Measurements from ENCODE around the gene APOBEC3A. TPM values are rescaled to one million over a fixed set of nuclear protein-coding genes. Genes with fewer than 3 reads are reported as not detected.

APOBEC3A gene
- 1 to 10 TPM; 1.4 to 2.2 TPM for total RNA-seq
- long read RNA-seq, transcript APOBEC3A-201 (5 exons, 1,444 nt): major isoform, 10 of 11 reads
- long read RNA-seq, partial matches to known transcripts: 0 of 11 reads
- long read RNA-seq, other reads (novel, unspliced or antisense): 1 of 11 reads

DNA sequence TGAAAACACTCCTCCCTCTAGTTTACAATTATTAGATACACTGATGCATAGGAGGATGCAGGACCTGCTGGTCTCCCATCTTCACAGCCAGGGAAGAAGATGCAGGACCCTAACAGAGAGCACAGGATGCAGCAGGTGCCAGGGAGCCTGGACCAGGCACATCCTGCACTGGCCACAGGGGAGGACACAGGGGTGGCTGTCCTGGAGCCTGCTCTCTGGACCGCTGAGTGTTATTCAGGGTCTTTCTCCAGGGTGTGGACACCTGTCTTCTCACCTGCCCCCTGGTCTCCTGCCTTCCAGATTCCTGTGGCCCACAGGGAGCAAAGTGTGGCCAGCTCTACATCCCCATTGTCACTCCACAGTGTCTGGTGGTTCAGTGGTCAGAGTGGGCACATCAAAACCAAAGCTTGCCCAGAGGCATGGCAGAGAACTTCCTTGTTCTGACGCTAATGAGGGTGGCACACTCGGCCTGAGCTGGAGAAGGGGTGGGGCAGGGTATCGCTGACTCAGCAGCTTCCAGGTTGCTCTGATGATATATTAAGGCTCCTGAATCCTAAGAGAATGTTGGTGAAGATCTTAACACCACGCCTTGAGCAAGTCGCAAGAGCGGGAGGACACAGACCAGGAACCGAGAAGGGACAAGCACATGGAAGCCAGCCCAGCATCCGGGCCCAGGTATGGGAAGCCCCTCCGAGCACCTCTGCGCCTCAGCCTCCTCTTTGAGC is at the start of gene APOBEC3A:
TSS of gene APOBEC3A (plus strand) at position 564 of the 725 bp plus-strand sequence. CDS start at position 647, 83 bp downstream.
- ATAC-seq (peak; percentile 82), DNase-seq (peak; percentile 75 to 80)
- intact Hi-C loops (cut with DNase I, micrococcal nuclease): no loop called here

DNA sequence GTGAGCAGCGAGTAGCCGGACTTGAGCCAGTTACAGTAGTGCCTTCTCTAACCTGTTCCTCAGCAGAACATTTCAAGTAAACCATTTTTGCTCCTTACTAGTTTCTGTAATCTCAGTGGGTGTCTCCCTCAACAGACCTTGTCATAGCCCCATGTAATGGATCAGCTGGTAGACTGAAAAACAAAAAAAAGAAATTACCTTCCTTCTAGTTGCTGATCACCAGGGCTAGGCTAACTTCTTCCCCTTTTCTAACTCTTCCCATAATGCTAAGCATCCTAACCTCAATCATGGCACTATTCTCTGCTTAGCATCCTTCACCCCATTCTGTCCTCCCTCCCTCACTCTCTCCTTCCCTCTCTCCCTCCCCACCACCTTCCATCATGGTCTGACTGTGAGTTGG is 49.6 kb upstream of the APOBEC3A start:
- ATAC-seq: no peak
- intact Hi-C loops (cut with DNase I, micrococcal nuclease): no loop called here
- no peak for DNase-seq

DNA sequence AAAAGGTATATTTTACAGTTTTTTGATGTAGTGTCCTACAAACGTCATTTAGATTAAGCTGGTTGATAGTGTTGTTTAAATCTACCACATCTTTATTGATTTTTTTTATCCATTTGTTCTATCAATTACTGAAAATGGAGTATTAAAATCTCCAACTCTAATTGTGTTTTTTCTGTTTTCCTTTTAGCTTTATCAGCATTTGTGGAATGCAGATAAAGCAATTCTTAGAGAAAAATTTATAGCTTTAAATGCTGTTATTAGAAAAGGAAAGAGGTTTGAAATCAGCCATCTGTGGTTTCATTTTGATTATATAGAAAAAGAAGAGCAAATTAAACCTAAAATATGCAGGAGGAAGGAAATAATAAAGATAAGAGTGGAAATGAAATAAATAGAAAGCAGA is 46.0 kb upstream of the APOBEC3A start:
- DNase-seq (no peak), ATAC-seq (no peak)
- intact Hi-C loops (cut with DNase I, micrococcal nuclease): no loop called here

DNA sequence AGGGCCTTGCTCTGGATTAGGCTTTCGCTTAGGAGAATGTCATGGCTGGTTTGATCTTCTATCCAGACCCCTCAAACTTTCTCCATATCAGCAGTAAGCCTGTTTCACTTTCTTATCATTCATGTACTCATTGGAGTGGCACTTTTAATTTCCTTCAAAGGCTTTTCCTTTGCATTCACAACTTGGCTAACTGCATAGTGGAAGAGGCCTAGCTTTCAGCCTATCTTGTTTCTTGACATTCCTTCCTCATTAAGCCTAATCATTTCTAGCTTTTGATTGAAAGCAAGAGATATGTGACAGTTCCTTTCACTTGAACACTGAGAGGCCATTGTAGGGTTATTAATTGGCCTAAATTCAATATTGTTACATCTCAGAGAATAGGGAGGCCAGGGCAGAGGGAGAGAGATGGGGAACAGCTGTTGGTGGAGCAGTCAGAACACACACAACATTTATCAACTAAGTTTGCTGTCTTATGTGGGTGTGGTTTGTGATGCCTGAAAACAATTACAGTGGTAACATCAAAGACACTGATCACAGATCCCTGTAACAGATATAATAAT is 37.7 kb upstream of the APOBEC3A start:
- ATAC-seq: no peak
- intact Hi-C loops (cut with DNase I, micrococcal nuclease): no loop called here
- DNase-seq: no peak

DNA sequence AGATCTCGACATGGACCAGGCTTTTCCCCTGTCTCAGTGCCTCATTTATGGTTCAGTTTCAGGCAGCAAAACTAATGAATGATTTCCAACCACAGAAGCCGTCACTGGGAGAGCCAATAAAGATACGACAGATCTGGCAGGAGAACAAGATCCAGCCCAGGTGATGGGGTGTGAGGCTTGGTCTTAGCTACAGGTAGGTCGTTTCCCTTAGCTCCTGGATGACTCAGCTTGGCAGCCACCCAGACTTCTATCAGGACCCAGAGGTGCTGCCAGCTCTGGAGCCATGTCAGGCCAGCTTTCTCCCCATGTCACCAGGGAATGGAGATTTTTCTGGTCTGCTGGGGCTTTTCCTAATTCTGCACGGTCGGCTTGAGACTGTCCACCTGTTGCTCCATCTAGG is 36.3 kb upstream of the APOBEC3A start:
- DNase-seq (peak; percentile 89 to 94), ATAC-seq (peak; percentile 73)
- intact Hi-C loops (cut with DNase I, micrococcal nuclease): no loop called here

DNA sequence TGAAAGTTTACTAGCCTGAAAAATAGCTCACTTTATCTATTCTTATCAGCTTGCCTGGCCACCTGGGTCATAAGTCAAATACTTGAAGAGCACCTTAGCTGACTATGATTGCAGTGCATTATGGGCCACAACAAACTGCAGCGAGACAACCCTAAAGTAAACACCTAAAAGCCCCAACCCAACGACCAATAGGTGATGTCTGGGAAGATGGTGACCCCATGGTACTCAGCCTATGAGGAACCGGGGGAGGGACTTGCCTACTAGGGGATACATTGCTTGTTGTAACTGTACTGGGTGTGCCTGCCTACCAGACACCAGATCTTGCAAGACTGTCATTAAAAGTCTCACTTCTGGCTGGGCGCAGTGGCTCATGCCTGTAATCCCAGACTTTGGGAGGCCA is 35.6 kb upstream of the APOBEC3A start:
- intact Hi-C loops (cut with DNase I, micrococcal nuclease): no loop called here
- ATAC-seq (peak; percentile 36), DNase-seq (no peak)

DNA sequence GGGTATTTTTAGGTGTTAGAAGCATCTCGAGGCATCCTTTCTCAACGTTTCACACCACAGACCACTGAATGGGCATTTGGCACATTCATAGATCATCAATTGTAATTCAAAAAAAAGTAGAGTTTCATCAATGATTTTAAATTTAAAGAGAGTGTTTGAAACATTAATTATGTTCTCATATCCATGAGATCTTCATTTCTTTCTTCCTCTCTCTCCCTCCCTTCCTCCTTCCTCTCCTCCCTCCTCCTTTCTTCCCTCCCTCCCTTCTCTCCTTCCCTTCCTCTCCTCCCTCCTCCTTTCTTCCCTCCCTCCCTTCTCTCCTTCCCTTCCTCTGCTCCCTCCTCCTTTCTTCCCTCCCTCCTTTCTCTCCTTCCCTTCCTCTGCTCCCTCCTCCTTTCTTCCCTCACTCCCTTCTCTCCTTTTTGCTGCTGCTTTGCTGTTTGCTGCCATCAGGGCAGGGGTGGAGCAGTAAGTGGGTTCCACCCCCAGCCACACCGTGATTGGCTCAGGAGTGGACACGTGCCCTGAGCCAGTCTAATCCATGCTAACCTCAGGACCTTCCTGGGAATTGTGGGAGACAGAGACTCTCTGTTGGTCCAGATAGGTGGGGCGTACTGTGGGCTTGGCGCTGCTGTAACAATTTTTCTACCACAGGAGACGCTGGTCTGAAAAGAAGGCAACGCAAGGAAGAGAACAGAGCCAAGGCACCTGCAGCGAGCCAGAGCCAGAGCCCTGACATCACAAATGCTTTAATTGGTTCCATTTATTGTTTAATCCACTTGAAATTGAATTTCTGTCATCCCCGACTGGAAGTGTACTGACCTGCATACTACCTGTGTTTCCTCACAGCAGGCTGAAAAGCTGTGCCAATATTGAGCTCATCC is 33.7 kb upstream of the APOBEC3A start:
- peak; percentile 68 for ATAC-seq
- intact Hi-C loops (cut with DNase I, micrococcal nuclease): no loop called here

DNA sequence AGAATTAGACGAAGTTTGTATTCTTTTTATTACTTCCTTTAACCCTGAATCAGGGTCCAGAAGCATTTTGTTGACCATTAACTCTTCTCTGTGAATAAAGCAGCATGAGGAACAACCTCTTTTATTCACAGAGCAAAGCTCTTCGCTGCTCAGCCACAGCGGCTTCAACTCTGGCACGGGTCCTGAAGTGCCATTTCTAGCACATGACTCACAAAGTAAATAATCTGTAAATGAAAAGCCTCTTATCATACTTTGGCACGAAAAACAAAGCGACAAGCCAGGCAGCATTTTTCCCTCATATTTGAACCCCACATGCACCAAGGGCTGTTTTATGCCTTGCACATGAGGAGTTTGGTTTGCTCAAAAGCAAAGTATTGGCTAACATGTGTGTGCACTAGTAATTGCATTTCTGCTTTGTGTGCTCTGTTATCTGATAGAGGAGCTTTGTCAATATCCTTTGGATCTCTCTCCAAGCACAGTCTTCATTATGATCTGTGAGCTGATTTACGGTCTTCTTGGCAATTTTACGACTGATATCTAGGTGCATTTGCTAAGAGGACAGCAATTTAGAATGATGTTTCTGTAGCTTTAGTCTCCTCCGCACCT is 33.0 kb upstream of the APOBEC3A start:
- DNase-seq (peak; percentile 85 to 86), ATAC-seq (peak; percentile 65)
- intact Hi-C loops (cut with DNase I, micrococcal nuclease): no loop called here

More for the DNA sequence above, 33.7 kb upstream of the APOBEC3A start:
- peak; percentile 75 to 89 for DNase-seq

DNA sequence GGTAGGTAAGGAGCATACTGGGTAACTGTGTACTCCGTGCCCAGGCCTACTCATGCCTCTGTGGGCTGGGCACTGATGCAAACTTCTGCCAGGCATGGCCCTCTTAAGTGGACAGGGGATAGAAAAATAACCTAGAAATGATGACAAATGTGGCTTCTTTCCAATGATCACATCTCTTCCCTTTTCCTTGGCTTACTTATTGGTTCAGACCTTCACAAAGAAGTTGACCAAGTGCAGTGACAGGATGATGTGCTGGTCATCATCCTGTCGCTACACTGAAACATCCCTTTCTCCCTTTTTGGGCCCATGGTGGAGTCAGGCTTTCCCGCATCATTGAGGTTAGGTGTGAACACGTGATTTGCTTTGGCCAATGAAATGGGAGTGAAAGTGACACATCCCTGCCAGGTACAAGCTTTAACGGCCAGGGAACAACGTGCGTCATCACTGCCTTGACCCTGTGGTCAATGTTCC is 31.8 kb upstream of the APOBEC3A start:
- no peak for ATAC-seq
- intact Hi-C loops (cut with DNase I, micrococcal nuclease): no loop called here
- no peak for DNase-seq

DNA sequence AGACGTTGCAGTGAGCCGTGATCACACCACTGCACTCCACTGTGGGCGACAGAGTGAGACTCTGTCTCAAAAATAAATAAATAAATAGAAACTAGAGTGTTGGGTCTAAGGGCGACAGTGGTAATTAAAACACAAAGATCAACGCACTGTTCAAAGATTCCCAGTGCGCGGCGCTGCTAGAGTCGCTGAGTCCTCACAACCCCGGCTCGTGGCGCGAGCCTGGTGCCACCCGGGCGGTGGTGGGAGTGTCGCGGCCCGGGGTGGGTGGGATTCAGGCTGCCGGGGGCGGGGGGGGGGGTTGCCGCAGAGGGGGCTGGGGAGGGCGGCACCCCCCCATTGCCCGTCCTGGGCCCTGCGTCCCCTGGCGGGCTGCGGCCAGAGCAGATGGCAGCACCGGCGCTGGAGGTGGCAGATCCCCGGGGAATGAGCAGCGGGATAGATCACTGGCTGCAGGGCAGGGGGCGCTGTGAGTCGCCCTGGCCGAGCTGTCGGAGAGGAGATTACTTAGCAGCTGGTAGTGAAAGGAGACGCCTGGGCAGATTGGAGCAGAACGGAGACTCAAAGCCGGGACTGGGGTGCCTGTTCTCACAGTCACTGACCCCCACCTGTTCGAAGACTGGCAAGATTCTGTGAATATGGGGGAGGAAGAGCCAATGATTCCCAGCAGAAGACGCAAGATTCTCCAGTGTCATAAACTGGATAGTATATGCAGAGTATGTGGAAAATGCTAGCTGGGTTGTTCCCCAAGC is 30.2 kb upstream of the APOBEC3A start:
- ATAC-seq (peak; percentile 67), DNase-seq (peak; percentile 81 to 85)
- intact Hi-C loops (cut with DNase I, micrococcal nuclease): no loop called here

DNA sequence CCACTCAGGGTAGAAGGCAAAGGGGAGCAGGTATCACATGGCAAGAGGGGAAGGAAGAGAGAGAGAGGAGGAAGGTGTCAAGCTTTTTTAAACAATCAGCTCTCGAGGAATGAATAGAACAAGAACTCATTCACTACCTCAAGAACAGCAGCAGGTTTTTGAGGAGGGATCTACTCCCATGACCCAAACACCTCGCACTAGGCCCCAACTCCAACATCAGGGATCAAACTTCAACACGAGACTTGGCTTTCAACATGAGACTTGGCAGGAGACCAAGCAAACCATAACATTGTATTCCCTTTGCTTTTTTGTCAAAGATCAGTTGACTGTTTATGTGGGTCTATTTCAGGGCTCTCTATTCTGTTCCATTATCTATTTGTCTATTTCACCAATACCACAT is 26.9 kb upstream of the APOBEC3A start:
- DNase-seq (no peak), ATAC-seq (no peak)
- intact Hi-C loops (cut with DNase I, micrococcal nuclease): no loop called here

DNA sequence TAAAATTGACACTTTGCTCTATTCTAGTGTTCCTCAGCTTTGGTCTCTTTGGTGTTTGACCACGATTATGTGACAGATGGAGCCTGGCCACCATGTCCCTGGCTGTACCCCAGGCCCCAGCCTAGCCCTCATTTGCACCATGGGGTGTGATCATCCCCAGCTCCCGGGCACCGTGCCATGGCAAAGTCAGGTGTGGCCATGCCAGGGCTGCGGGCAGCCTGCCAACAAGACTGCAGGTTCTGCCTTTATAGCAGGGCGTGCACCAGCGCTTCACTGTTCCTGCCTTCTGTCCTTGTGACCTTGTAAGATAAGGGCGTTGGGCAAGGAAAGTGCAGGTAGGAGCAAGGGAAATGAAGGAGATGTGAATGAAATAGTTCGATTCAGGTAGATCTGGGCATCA is 22.4 kb upstream of the APOBEC3A start:
- DNase-seq (peak; percentile 98 to 100), ATAC-seq (peak; percentile 95)
- intact Hi-C loops (cut with DNase I, micrococcal nuclease): no loop called here

DNA sequence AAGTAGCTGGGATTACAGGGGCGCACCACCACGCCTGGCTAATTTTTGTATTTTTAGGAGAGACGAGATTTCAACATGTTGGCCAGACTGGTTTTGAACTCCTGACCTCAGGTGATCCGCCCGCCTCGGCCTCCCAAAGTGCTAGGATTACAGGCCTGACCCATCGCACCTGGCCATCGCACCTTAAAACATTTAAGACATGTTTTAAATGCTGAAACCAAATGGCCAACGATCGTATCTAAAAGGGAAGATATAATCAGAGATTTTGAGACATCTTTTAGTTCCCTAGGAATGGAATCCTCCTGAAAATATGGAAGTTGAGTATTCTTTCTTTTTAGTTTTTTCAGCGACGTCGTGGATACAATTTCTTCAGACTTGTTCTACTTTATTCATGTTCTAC is 21.8 kb upstream of the APOBEC3A start:
- ATAC-seq (no peak), DNase-seq (no peak)
- intact Hi-C loops (cut with DNase I, micrococcal nuclease): no loop called here

DNA sequence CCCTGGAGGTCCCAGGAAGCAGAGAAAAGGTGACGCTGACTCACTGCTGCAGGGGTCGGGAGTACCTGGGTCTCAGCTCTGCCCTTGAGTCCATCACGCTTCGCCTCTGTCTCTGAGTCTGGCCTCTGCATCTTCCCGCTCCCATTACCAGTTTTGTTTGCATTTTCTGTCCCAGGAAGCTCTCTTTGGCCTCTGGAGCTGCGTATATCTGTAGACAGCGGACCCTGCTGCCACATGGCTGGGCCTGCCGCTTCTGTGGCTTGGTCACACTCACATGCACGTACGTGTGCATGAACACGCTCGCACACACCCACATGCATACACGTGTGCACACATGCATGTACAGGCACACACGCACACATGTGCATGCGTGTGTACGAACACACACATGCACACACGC is 20.8 kb upstream of the APOBEC3A start:
- intact Hi-C loops (cut with DNase I, micrococcal nuclease): no loop called here
- ATAC-seq: no peak
- no peak for DNase-seq

DNA sequence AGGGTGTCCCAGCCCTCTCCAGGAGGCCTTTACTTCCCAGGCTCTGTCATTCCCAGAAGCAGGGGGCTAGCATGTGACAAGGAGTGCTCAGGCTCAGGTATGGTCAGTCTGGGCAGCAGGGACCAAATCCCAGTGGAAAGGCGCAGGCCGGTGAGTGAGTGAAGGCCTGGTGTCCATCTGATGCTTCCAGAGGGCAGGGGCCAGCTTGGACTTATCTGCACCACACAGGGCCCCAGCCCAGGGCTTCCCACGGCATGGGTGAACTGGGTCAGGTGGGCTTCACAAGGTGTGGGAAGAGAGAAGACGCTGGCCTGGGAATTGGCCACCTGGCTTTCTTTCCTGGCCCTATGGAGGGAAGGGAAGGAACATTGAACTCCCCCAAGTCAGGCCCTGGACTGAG is 20.4 kb upstream of the APOBEC3A start:
- ATAC-seq: no peak
- intact Hi-C loops (cut with DNase I, micrococcal nuclease): no loop called here
- DNase-seq: no peak

DNA sequence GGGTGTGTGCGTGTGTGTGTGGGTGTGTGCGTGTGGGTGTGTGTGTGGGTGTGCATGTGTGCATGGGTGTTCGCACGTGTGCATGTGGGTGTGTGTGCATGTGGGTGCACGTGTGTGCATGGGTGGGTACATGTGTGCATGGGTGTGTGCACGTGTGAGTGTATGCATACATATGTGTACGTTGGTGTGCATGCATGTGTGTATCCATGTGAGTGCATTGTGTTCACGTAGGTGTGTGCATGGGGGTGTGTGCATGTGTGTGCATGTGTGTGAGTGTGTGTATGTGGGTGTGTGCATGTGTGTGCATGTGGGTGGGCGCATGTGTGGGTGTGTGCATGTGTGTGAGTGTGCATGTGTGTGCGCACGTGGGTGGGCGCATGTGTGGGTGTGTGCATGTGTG is 19.9 kb upstream of the APOBEC3A start:
- intact Hi-C loops (cut with DNase I, micrococcal nuclease): no loop called here
- ATAC-seq: no peak
- no peak for DNase-seq

DNA sequence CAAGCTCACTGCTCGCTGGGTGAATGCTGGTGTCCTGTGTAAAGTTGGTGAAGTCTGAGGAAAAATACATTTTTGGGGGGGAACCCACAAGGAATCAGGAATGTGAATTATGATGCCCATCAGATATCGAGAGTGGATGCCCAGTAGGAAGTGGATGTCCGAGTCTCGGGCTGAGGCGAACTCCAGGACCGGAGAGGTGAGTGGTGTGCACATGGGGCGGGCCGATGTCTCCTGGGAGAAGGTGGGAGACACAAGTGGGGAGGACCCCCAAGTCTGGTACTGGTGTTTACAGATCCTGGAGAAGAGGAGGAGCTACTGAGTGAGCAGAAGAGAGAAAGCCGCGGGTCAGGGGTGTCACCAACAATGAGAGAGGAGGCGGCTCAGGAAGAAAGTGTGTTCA is 19.2 kb upstream of the APOBEC3A start:
- ATAC-seq (no peak), DNase-seq (no peak)
- intact Hi-C loops (cut with DNase I, micrococcal nuclease): no loop called here

DNA sequence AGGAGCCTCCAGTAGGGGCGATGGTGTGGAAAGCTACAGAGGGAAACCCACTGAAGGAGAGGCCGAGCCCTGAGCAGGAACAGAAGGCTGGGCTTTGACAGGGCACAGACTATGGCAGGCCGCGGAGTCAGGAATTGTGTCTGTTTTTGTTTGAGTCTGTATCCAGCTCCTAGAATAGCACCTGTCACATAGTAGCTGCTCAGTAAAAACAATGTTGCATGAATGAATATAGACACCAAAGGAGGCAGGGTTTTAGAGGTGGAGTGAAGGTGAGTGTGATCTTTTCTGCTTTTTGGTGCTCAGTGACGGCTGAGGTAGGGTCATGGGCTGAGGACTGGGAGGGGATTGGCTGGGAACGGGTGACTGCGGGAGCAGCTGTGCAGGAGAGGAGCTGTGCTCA is 18.5 kb upstream of the APOBEC3A start:
- ATAC-seq: no peak
- intact Hi-C loops (cut with DNase I, micrococcal nuclease): no loop called here
- DNase-seq: no peak

Measured in left colon (tissue), 2 donors.